ENCODE results near the gene DHX40. TPM values are rescaled to one million over a fixed set of nuclear protein-coding genes. Genes with fewer than 3 reads are reported as not detected.
A peak's percentile ranks its signal among the peaks of the same experiment; 100 is the strongest.

Gene DHX40
- total RNA-seq, 2 donors from 2014 or later: 18.7 to 26.0 TPM

- intact Hi-C loops (cut with DNase I): no loop called here
- H3K4me3 ChIP-seq: peak within 1 kb of the TSS; percentile 88 to 94
- DNase-seq (peak; percentile 91 to 95 (median 92)), ATAC-seq (peak; percentile 90)
- H3K36me3 ChIP-seq (replicated peaks in 1 of 2; ENCODE audit: insufficient read depth in 1 of 2, low read depth in 2 of 2): no peaks in the 10 kb centered on the region
- peak; percentile 89 to 96 (median 96) for TF ChIP-seq POLR2A (IDR thresholded peaks at IDR 0.05)
- TF ChIP-seq, protein P1, sequence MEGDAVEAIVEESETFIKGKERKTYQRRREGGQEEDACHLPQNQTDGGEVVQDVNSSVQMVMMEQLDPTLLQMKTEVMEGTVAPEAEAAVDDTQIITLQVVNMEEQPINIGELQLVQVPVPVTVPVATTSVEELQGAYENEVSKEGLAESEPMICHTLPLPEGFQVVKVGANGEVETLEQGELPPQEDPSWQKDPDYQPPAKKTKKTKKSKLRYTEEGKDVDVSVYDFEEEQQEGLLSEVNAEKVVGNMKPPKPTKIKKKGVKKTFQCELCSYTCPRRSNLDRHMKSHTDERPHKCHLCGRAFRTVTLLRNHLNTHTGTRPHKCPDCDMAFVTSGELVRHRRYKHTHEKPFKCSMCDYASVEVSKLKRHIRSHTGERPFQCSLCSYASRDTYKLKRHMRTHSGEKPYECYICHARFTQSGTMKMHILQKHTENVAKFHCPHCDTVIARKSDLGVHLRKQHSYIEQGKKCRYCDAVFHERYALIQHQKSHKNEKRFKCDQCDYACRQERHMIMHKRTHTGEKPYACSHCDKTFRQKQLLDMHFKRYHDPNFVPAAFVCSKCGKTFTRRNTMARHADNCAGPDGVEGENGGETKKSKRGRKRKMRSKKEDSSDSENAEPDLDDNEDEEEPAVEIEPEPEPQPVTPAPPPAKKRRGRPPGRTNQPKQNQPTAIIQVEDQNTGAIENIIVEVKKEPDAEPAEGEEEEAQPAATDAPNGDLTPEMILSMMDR (IDR thresholded peaks at IDR 0.05): peak in 1 of 7 experiments; percentile 23
- peaks cover 49% of the 10 kb centered on the region for H3K4me1 ChIP-seq
- peak within 1 kb of the TSS; percentile 92 to 99 (median 98) for H3K27ac ChIP-seq
- 0% methylated on average over 34 to 65 of the region's 65 CpGs for whole genome bisulfite sequencing, 2 donors
- no peaks in the 10 kb centered on the region for H3K9me3 ChIP-seq
- H3K27me3 ChIP-seq: no peaks in the 10 kb centered on the region
Measured at GRCh38 chr17:59619298-59620063, 54.1 kb downstream of the DHX40 start, which contains the start of gene CLTC. Gene CLTC (plus strand): TSS chr17:59619895. CDS start chr17:59620132, 237 bp downstream.

- ATAC-seq (no peak), DNase-seq (no peak)
- TF ChIP-seq, protein P1 (IDR thresholded peaks at IDR 0.05): no peak
- no peak for TF ChIP-seq POLR2A (IDR thresholded peaks at IDR 0.05)
- Histone ChIP-seq H3K36me3 (replicated peaks in 1 of 2; ENCODE audit: insufficient read depth in 1 of 2, low read depth in 2 of 2) (no peaks in the 10 kb centered on the region), H3K4me1 (peaks cover 51% of the 10 kb centered on the region), H3K4me3 (peak overlapping the region; percentile 88 to 94), H3K27ac (peak overlapping the region; percentile 92 to 99 (median 98)), H3K9me3 (no peaks in the 10 kb centered on the region), H3K27me3 (no peaks in the 10 kb centered on the region)
- intact Hi-C loops (cut with DNase I): no loop called here
- WGBS, 2 donors: 0 to 2% methylated on average over 9 to 13 of the region's 13 CpGs
Measured at GRCh38 chr17:59620064-59620359, 54.6 kb downstream of the DHX40 start.

DNA sequence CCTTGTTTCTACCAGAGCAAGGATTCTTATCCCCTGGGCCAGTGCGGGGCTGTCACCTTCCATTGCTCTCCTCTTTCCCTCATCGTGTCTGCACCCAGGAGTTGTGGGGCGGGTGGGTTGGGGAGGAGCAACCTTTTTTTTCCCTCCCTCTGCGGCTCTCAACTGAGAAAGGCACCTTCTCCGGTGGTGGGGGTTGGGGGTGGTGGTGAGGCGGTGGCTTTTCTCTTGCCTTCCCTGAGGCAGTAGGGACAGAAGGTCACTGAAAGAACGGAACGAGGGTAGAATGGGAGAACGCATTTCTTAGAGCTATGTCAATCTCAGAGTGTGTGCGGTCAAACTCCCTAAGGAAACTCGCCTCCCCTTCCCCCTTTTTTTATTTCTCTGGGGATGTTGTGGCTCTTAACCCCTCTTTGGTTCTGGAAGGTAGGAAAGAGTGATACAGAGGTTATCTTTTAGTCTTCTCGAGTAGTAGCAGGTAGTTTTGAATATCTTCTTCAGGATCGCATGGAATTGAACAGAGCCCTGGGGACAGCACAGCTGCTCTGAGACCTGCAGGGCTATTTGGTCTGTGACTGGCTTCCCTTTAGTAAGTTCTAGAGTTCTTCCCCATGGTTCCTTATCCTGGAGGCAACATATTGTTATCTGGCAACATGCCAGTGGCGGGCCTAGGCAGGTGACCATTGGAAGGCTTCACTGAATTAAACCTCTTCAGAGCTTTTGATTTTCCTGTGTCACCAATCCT is 55.3 kb downstream of the DHX40 start:
- intact Hi-C loops (cut with DNase I): no loop called here
- 0 to 1% methylated on average over 14 of the region's 14 CpGs for WGBS, 2 donors
- Histone ChIP-seq H3K27ac (peak overlapping the region; percentile 92 to 99 (median 98)), H3K4me3 (peak overlapping the region; percentile 88 to 94), H3K4me1 (peaks cover 55% of the 10 kb centered on the region), H3K9me3 (no peaks in the 10 kb centered on the region), H3K36me3 (replicated peaks in 1 of 2; ENCODE audit: insufficient read depth in 1 of 2, low read depth in 2 of 2) (no peaks in the 10 kb centered on the region), H3K27me3 (no peaks in the 10 kb centered on the region)
- ATAC-seq: no peak
- TF ChIP-seq, protein P1 (IDR thresholded peaks at IDR 0.05): no peak
- peak in 1 of 3 donors; percentile 62 for TF ChIP-seq POLR2A (IDR thresholded peaks at IDR 0.05)
- peak; percentile 63 to 74 (median 66) for DNase-seq

DNA sequence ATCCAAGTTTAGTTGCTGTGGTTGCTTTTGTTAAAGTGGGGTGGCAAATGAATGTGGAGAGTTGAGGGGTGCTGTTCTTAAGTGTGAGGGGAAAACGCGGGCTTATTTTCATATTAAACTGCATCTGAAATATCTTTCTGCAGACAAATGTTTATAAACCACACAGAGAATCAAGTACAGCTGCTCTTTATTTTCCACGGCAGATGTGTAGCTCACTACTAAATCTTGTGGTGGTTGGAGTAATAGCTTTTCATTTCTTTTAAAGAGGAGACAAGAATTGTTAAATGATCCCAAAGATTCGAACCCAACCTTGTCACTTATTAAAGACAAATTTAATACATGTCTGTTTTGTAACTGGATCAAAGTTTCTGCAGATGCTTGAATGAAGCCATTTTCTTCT is 56.4 kb downstream of the DHX40 start:
- TF ChIP-seq, protein P1 (IDR thresholded peaks at IDR 0.05): no peak
- TF ChIP-seq POLR2A (IDR thresholded peaks at IDR 0.05): no peak

More for the DNA sequence above, 56.4 kb downstream of the DHX40 start:
- Histone ChIP-seq H3K27me3 (no peaks in the 10 kb centered on the region), H3K4me3 (no peak overlapping the region), H3K27ac (peak overlapping the region in 1 of 4 donors; percentile 92), H3K9me3 (no peaks in the 10 kb centered on the region), H3K4me1 (peaks cover 66% of the 10 kb centered on the region), H3K36me3 (replicated peaks in 1 of 2; ENCODE audit: insufficient read depth in 1 of 2, low read depth in 2 of 2) (no peaks in the 10 kb centered on the region)
- intact Hi-C loops (cut with DNase I): no loop called here
- DNase-seq (no peak), ATAC-seq (no peak)
- WGBS, 2 donors: 11% methylated on average over 4 of the region's 4 CpGs

All from body of pancreas (tissue), 4 donors.